ENCODE measurements around the gene SASS6.

SASS6 gene

DNA sequence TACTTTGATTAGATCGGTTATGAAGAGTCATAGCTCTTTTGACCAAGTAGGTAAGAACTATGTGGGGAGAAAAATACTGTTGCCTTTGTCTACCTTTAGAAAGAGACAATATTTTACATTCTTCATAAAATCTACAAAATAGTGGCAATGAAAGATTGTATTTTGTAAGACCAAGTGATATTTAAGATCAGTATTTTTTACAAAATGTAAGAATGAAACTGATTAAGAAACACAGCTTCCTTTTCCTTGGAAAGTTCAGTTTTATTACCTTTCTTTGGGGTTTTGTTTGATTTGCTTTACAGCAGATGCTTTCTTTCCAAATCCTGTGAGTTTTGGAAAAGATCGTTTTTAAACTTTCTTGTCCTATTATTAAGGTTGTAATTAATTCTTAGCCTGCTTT lies 93.1 kb downstream of the SASS6 start:
- DNase-seq = peak; percentile 42

DNA sequence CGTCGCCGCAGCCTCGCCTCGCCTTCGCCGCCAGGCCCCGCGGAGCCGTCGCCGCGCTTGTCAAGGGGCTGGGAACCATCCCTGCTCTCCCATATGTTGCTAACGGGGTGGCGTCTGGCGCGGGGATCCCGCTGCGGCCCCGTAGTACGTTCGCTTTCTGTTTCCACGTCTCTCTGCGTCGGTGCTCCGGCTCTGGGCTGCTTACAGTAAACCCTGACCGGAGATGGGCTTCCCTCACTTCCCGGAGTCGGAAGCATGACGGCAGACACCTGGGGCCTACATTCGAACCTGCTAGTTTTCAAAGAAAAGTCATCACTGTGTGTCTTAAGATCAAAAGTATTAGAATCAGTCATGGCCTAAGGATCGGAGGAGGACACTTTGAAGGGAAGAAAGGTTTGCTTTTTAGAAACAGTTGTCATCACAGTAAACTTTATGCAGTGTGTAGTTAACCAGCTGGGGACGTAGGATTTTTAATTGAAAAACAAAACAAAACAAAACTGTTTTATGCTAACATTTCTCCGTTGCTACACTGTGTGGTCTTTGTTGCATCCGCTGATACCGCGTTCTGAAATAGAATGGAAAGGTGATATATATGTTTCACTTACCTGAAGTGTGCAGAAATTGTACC lies 94.0 kb downstream of the SASS6 start:
- peak; percentile 88 for DNase-seq

DNA sequence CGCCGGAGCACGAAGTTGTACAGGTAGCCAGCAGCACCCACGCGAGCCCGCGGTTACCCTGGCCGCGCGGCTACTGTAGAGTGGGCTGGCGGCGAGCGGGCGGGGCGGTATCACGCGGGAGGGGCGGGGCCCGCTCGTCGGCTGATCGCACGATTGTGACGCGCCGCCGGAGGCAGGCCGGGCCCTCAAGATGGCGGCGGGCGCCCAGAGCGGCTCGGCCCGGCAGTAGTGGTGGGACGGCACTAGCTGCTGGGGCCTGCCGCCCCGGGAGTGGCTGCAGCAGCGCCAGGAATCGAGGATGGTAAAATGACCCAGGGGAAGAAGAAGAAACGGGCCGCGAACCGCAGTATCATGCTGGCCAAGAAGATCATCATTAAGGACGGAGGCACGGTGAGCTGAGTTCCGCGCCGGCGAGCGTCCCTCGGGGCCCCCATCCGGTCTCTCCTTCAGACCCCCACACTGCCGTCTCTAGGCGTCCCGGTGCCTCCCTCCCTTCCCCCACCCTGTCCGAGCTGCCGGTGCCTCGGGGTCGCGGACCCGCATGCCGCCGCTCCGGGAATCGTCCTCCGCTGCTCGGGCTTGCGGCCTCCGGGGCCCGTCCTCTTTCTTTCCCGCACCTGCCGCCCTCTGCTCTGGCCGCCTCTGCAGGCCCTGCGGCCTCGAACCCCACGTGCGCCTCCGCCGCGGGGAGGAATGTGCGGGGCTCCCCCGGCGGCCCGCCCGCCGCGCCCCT lies 94.6 kb downstream of the SASS6 start:
- DNase-seq = peak; percentile 98

DNA sequence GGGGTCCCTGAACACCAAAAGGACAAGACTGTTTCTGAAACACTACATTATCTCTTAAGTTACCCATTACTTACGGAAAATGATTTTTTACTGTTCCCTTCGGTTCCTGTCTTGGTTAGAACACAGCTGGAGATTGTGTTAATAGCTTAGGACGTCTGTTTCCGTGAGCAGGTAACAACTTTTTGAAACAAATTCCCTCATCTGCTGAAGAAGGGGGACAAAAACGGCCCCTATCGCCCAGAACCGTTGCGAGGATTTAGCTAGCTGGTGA lies 95.1 kb downstream of the SASS6 start:
- DNase-seq = no peak

DNA sequence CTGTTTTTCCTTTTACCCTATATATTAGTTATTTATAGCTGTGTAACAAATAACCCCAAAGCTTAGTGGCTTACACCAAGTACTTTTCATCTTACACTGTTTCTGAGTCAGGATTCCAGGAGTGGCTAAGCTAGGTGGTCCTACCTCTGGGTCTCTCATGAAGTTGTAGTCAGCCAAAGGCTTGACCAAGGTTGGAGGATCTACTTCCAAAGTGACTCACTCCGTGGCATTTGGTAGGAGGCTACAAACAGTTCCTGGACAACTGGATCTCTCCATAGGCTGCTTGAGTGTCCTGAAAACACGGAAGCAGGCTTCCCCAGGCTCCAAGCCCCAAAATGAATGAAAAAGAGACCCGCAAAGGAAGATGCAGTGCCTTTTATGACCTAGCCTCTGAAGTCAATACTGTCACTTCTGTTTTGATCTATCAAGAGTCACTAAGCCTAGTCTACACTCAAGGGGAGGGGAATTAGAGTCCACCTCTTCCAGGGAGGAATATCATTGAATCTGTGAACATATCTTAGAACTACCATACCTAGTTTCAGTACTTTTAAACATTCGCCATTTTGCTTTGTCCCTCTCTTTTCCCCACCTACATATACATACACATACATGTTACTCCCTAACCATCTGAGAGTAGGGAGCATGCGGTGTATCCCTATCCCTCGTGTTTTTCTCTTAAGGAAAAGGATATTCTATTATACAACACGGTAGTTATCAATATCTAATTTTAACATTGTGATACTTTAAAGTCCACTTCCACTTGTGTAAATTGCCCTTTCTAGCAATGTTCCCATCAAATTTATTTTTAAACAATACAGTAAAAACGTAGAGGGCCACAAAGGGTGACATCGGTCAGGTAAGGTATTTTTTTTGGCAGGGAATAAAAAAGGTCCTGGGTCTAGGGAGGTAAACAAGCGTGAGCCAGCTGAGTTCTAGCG lies 95.7 kb downstream of the SASS6 start:
- peak; percentile 78 for DNase-seq

DNA sequence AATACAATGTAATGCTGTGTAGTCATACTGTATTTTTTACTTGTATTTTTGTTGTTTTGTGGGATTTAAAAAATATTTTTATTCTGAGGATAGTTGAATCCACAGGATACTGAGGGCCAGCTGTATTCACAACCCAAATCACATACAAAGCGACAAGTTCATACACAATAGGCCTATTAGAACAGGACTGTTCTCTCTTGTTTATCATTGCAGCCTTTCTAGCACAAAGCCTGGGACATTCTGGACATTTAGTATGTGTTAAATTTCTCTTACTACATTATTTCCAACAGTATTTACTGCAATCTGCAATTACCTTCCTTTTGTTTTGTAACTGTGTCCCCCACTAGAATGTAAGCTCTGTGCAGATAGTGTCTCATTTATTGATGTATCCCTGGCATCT lies 97.5 kb downstream of the SASS6 start:
- DNase-seq = no peak

DNA sequence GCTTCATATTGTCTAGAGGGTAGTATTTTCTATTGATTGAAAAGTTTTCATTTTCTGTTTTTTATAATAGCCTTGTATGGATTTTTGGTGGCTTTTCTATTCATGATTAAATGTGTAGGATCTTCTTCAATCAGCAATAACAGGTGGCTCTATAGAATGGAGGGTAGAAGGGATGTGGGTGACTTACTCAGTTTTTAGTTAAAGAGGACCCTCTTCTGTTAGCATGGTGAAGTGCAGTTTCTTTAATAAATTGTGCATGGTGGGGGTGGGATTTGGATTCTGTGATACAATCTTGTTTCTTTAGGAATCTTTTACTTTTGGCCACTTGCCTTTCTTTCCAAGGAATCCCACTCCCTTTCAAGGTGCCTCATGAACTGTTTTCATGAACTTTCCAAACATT lies 98.3 kb downstream of the SASS6 start:
- DNase-seq = peak; percentile 71

Data from DMS53 (cell line).